Activated CD8-positive, alpha-beta memory T cell treated with anti-CD3 and anti-CD28 coated beads for 36 hours (primary cell): ENCODE data around the gene MALT1. TPM values are rescaled to one million over a fixed set of nuclear protein-coding genes. Genes with fewer than 3 reads are reported as not detected.
"Not testable (repeated sequence)": the region's sequence is repeated elsewhere in the genome, so short reads cannot be mapped to it uniquely, and the experiment has no call there.

Experiments used
- CTCF ChIA-PET: fragments of 350-600 bp; sonication (Branson Sonifier 250); formaldehyde crosslinking; loops from one replicate; lab custom pipeline; 2021; ENCODE audit warnings: antibody characterized with exemption; lab: Charles Lee
- POLR2A ChIA-PET: fragments of 350-600 bp; sonication (Branson Sonifier 250); formaldehyde crosslinking; loops from one replicate; lab custom pipeline; 2021; ENCODE audit warnings: antibody characterized with exemption; lab: Charles Lee
- total RNA-seq, 2 experiments: library from RNA; stranded (reverse); gene quantifications; one replicate each; pipeline ENCODE4 v1.2.3, GENCODE V29; 2021

MALT1 gene
- total RNA-seq, result 10 to 100 TPM; 30.3 to 32.9 TPM

GRCh38 chr18:58671111-58671631 lies at the start of gene MALT1:
MALT1 (plus strand) TSS chr18:58671465; CDS start chr18:58671644, 179 bp downstream.
- ChIA-PET POLR2A (interaction anchor here (0.6 to 1.9 kb wide), 13 partner anchors 10 to 1049 kb away, joined by 3 to 12 read pairs (median 4); partner anchors contain the start of gene NARS1), CTCF (interaction anchor here (0.7 to 2.3 kb wide), 11 partner anchors 17 to 145 kb away, joined by 3 to 9 read pairs (median 3); no protein-coding TSS in a partner anchor)

- POLR2A ChIA-PET, result no interaction called here
- CTCF ChIA-PET, result interaction anchor here (0.7 kb wide), 1 partner anchor 425 kb away, joined by 3 read pairs; no protein-coding TSS in a partner anchor
Observed at GRCh38 chr18:58624011-58624410, 47.3 kb upstream of the MALT1 start.

GRCh38 chr18:58625839-58626238 lies 45.4 kb upstream of the MALT1 start:
- ChIA-PET CTCF (no interaction called here), POLR2A (no interaction called here)

- POLR2A ChIA-PET, result no interaction called here
- CTCF ChIA-PET, result interaction anchor here (1.1 kb wide), 1 partner anchor 134 kb away, joined by 3 read pairs; no protein-coding TSS in a partner anchor
Observed at GRCh38 chr18:58630071-58630470, 41.2 kb upstream of the MALT1 start.

- POLR2A ChIA-PET, result no interaction called here
- CTCF ChIA-PET, result no interaction called here
Observed at GRCh38 chr18:58631301-58631700, 40.0 kb upstream of the MALT1 start.

GRCh38 chr18:58632552-58632951 lies 38.7 kb upstream of the MALT1 start:
- ChIA-PET CTCF (no interaction called here), POLR2A (no interaction called here)

- CTCF ChIA-PET, result no interaction called here
- POLR2A ChIA-PET, result no interaction called here
Observed at GRCh38 chr18:58633874-58634273, 37.4 kb upstream of the MALT1 start.

- CTCF ChIA-PET, result interaction anchor here (1.3 kb wide), 1 partner anchor 36 kb away, joined by 4 read pairs; no protein-coding TSS in a partner anchor
- POLR2A ChIA-PET, result interaction anchor here (0.7 kb wide), 1 partner anchor 9 kb away, joined by 4 read pairs; no protein-coding TSS in a partner anchor
Observed at GRCh38 chr18:58635891-58636290, 35.4 kb upstream of the MALT1 start.

GRCh38 chr18:58637197-58637596 lies 34.1 kb upstream of the MALT1 start:
- ChIA-PET POLR2A (no interaction called here), CTCF (interaction anchor here (0.6 kb wide), 1 partner anchor 850 kb away, joined by 4 read pairs; no protein-coding TSS in a partner anchor)

GRCh38 chr18:58637946-58638345 lies 33.3 kb upstream of the MALT1 start:
- POLR2A ChIA-PET, result no interaction called here
- CTCF ChIA-PET, result no interaction called here

- CTCF ChIA-PET, result no interaction called here
Observed at GRCh38 chr18:58638441-58638840, 32.8 kb upstream of the MALT1 start.

GRCh38 chr18:58639237-58639636 lies 32.0 kb upstream of the MALT1 start:
- CTCF ChIA-PET, result no interaction called here
- POLR2A ChIA-PET, result no interaction called here

More at GRCh38 chr18:58638441-58638840, 32.8 kb upstream of the MALT1 start:
- POLR2A ChIA-PET, result no interaction called here

GRCh38 chr18:58639751-58640427 lies 31.4 kb upstream of the MALT1 start:
- CTCF ChIA-PET, result no interaction called here
- POLR2A ChIA-PET, result no interaction called here

- ChIA-PET CTCF (no interaction called here), POLR2A (no interaction called here)
Observed at GRCh38 chr18:58640428-58640805, 30.8 kb upstream of the MALT1 start.

GRCh38 chr18:58640891-58641610 lies 30.2 kb upstream of the MALT1 start:
- CTCF ChIA-PET, result no interaction called here
- POLR2A ChIA-PET, result no interaction called here

GRCh38 chr18:58643557-58643956 lies 27.7 kb upstream of the MALT1 start:
- POLR2A ChIA-PET, result not testable (repeated sequence)

GRCh38 chr18:58645398-58645797 lies 25.9 kb upstream of the MALT1 start:
- POLR2A ChIA-PET, result no interaction called here
- CTCF ChIA-PET, result no interaction called here

More at GRCh38 chr18:58643557-58643956, 27.7 kb upstream of the MALT1 start:
- CTCF ChIA-PET, result not testable (repeated sequence)

- ChIA-PET CTCF (no interaction called here), POLR2A (no interaction called here)
Observed at GRCh38 chr18:58646334-58646862, 24.9 kb upstream of the MALT1 start.

- POLR2A ChIA-PET, result interaction anchor here (0.6 kb wide), 1 partner anchor 42 kb away, joined by 4 read pairs; no protein-coding TSS in a partner anchor
Observed at GRCh38 chr18:58649966-58650816, 21.1 kb upstream of the MALT1 start.

More at GRCh38 chr18:58649966-58650816, 21.1 kb upstream of the MALT1 start:
- CTCF ChIA-PET, result no interaction called here
